ENCODE results near the gene EMCN. TPM values are rescaled to one million over a fixed set of nuclear protein-coding genes. Genes with fewer than 3 reads are reported as not detected.

EMCN gene
- total RNA-seq, 1 experiment from 2014 or later: 0.05 TPM

- DNase-seq (ENCODE audit: low read depth): peak; percentile 8
These were observed 24.1 kb downstream of the EMCN start for GRCh38 chr4:100493756-100494155.

DNA sequence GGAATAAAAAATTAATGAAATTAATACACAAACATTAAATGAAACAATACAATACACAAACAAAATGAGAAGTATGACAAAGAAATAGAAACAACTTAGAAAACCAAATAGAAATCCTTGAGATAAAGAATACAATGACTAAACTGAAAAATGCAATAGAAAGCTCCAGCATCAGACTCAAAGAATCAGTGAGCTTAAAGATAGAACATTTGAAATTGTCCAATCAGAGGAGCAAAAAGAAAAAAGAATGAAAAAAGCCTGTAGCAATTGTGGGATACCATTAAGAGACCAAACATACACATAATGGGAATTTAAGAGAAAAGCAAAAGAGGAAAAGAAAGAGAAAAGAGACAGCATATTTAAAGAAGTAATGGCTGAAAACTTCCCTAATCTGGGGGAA, 25.7 kb downstream of the EMCN start:
- no peak for DNase-seq (ENCODE audit: low read depth)

GRCh38 chr4:100489305-100489704, 28.5 kb downstream of the EMCN start:
- DNase-seq (ENCODE audit: low read depth): no peak

DNA sequence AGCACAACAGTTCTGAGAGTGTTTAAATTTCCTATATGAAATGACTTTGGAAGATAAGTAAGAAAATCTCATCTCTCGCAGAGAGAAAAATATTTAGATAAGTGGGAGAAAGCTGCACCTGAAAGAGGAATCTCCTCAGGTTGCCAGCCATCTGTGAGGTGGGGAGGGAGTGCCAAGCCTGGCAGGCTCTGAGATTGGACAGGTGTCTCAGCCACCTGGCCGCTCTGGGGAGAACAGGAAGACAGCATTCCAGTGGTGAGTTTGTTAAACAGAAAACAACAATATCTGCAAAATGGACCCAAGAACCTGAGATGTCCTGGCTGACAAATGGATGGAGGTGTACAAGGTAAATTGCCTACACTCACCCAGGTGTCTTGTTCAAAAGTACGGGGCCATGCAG, 31.3 kb downstream of the EMCN start:
- no peak for DNase-seq (ENCODE audit: low read depth)

DNA sequence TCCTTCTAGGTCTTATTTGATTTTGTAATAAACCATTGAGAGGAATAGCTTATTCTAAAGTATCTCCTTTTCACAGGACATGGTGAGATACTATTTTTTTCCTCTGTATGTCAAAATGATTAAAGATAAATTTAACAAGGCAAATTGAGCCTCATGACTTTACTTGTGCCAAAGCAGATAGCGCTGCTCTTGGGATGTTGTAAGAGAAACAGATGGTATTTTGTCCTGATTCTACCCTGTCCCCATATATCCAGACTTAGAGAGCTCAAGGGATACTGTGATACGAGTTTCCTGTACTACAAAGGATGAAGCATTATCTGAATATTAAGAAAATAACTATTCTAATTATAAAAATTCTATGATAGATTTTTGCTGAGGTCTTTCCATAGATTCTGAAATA, 34.0 kb downstream of the EMCN start:
- DNase-seq (ENCODE audit: low read depth): no peak

- no peak for DNase-seq (ENCODE audit: low read depth)
These were observed 37.9 kb downstream of the EMCN start for GRCh38 chr4:100479971-100480370.

- DNase-seq (ENCODE audit: low read depth): no peak
These were observed 48.3 kb downstream of the EMCN start for GRCh38 chr4:100469555-100469954.

GRCh38 chr4:100466501-100466900, 51.3 kb downstream of the EMCN start:
- DNase-seq (ENCODE audit: low read depth): no peak

GRCh38 chr4:100461807-100462605, 55.8 kb downstream of the EMCN start:
- peak; percentile 70 for DNase-seq (ENCODE audit: low read depth)

DNA sequence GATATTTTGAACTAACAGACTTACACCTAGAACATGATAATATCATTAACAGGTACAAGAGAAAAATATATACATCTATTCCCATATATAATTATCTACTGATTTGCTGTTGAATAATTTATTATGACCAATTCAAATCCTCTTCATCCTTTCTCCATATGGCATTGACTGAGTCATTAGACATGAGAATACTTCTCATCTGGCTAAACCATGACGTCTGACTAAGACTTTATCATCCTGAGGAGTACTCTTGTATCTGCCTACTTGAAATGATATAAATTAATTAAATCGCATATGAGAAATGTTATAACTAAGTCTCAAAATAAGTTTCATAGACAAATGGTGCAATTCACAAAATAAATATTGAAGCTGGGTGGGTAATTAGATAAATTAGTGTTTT, 67.4 kb downstream of the EMCN start:
- no peak for DNase-seq (ENCODE audit: low read depth)

DNA sequence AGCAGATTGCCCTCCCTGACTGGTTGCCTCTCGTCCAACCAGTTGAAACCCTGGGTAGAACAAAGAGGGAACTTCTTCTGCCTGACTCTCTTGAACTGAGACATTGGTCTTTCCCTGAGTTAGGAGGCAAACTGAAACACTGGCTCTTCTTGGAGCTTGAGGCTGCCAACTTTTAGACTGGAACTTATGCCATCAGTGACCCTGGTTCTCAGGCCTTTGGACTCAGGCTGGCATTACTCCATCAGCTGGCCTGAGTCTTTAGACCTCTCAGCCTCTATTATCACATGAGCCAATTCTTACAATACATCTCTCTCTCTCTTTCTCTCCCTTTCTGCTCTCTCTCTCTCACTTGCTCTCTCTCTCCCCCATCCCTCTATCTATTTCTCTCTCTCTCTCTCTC, 86.4 kb downstream of the EMCN start:
- no peak for DNase-seq (ENCODE audit: low read depth)

DNA sequence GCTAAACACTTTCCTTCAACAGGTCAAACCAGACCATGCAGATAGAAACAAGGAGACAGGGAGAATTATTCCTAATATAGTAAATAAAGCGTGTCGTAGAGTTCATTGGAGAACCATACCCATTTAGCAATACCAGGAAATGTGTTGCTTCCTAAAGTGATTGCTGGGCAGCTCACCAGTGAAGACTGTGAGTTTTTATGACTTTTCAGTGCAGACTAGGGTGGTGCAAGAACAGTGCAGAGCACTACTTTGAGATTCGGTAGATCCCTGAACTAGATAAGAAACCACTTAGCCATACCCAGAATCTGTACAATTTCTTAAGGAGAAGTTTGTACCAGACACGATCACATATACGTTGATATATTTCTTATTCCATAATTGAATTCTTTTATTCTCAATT, 87.4 kb downstream of the EMCN start:
- no peak for DNase-seq (ENCODE audit: low read depth)

- no peak for DNase-seq (ENCODE audit: low read depth)
These were observed 88.2 kb downstream of the EMCN start for GRCh38 chr4:100429616-100430015.

- peak; percentile 88 for DNase-seq (ENCODE audit: low read depth)
These were observed 89.8 kb downstream of the EMCN start for GRCh38 chr4:100428051-100428450.

DNA sequence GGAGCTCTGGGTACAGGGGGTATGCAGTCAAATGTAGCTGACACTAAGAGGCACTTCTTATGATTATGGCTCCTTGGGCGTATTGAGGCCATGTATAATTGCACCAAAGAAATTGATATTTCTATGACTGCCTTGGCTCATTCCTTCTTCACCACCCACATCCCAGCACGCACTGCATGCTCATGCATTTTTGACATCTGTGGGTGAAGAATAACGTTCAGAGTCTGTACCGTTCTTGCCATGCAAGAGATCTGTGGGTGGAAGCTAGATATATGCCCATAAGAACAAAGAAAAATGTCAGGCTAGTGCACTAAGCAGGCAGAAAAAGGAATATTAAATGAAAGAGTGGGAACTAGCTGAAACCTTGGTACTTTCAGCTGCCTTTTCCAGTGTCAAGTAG, 93.4 kb downstream of the EMCN start:
- no peak for DNase-seq (ENCODE audit: low read depth)

- no peak for DNase-seq (ENCODE audit: low read depth)
These were observed 94.9 kb downstream of the EMCN start for GRCh38 chr4:100422894-100423293.

GRCh38 chr4:100421361-100421978, 96.4 kb downstream of the EMCN start:
- peak; percentile 32 for DNase-seq (ENCODE audit: low read depth)

- no peak for DNase-seq (ENCODE audit: low read depth)
These were observed 97.3 kb downstream of the EMCN start for GRCh38 chr4:100420571-100420970.

DNA sequence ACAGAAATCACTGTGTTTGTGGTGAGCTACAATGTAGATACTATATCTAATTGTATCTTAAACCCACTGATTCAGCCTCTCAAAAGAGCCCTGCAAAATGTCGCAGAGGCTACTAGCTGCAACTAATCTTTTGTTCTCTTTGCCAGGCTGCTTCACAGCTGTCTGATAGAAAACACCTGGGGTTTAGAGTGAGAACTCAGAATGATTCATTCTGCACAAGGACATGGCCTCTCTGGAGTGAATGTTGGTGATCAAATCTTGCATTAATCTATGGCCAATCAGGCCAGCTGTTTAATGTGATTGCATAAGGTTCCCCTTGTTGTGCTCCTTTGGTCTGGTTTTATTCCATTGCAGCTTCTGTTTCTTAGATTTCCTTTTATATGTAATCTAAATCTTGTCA, 100.3 kb downstream of the EMCN start:
- no peak for DNase-seq (ENCODE audit: low read depth)

DNA sequence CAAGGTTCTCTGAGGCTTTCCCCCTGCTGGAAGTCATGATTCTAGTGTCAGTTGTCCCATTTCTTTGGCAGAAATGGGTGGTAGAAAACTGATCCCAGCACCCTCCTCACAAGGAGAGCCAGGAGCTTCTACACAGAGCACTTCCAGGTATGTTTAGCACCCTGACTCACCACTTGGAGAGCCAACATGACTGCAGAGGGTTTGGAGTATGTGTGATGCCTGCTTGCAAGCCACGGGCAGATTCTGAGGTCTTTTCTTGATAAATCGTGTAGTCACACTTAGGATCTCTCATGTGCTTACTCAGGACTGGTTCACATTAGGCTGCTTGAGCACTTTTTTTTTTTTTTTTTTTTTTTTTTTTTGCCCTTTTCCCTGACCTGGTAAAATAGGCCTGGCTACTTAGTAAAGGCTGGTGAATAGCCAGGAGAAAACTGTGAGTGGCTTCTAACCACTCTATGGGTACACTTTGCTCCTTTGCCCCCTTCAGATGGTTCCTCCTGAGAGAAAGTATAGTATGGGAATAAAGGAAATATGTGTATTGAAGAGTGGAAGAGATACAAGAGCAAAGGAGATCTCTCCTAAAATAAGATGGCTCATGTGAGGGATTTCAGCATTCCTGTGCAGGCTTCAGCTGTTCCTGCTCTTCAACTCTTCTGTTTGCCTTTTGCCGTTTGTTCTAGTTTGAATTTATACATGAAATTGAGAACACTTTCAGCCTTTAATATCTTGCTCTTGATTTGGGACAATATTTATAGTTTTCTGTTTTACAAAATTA, 103.6 kb downstream of the EMCN start:
- DNase-seq (ENCODE audit: low read depth): peak; percentile 42

GRCh38 chr4:100391863-100392262, 126.0 kb downstream of the EMCN start:
- peak; percentile 60 for DNase-seq (ENCODE audit: low read depth)

GRCh38 chr4:100391086-100391485, 126.7 kb downstream of the EMCN start:
- DNase-seq (ENCODE audit: low read depth): no peak

- DNase-seq (ENCODE audit: low read depth): no peak
These were observed 131.6 kb downstream of the EMCN start for GRCh38 chr4:100386270-100386669.
